Activated CD4-positive, CD25-positive, alpha-beta regulatory T cell treated with anti-CD3 and anti-CD28 coated beads, Interleukin-2, amount 50 U/mL, for 24 hours (primary cell): ENCODE measurements around the gene TP73.

Experiments used
- ATAC-seq, 2 donors: fragments of 150-1000 bp; cut with Tn5 transposase; one replicate each; pipeline ENCODE4 v1.10.0; 2021; ENCODE audit warnings: mild to moderate bottlenecking in 1 of 2, moderate library complexity in 1 of 2

The TP73 gene

GRCh38 chr1:3673381-3674099 lies 21.2 kb downstream of the TP73 start:
- ATAC-seq, result no peak

GRCh38 chr1:3674100-3675094 lies 22.1 kb downstream of the TP73 start:
- ATAC-seq, result no peak

- ATAC-seq, result no peak
Observed at GRCh38 chr1:3675436-3675835, 23.1 kb downstream of the TP73 start.

- ATAC-seq, result peak; percentile 53 to 60
Observed at GRCh38 chr1:3676581-3677470, 24.5 kb downstream of the TP73 start.

GRCh38 chr1:3677484-3677883 lies 25.2 kb downstream of the TP73 start:
- no peak for ATAC-seq

- no peak for ATAC-seq
Observed at GRCh38 chr1:3678361-3679097, 26.2 kb downstream of the TP73 start.

DNA sequence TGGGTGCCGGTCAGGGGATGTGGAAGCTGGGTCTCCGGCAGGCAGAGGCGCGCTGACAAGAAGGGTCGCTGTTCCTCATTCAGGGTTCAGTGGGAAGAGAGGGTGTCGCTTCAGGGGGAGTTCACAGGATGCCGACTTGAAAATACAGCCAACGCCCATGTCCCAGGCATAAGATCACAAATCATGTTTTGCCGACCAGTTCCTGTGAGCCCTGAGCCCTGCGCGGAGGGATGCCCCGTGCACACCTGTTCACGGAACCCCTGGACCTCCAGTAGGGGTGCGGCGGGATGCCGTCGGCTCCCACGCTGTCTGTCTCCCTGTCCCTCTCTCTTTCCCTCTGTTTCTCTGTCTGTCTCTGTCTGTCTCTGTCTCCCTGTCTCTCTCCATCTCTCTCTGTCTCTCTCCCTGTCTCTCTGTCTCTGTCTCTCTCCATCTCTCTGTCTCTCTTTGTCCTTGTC lies 26.8 kb downstream of the TP73 start:
- no peak for ATAC-seq

- ATAC-seq, result no peak
Observed at GRCh38 chr1:3679799-3680453, 27.6 kb downstream of the TP73 start.

DNA sequence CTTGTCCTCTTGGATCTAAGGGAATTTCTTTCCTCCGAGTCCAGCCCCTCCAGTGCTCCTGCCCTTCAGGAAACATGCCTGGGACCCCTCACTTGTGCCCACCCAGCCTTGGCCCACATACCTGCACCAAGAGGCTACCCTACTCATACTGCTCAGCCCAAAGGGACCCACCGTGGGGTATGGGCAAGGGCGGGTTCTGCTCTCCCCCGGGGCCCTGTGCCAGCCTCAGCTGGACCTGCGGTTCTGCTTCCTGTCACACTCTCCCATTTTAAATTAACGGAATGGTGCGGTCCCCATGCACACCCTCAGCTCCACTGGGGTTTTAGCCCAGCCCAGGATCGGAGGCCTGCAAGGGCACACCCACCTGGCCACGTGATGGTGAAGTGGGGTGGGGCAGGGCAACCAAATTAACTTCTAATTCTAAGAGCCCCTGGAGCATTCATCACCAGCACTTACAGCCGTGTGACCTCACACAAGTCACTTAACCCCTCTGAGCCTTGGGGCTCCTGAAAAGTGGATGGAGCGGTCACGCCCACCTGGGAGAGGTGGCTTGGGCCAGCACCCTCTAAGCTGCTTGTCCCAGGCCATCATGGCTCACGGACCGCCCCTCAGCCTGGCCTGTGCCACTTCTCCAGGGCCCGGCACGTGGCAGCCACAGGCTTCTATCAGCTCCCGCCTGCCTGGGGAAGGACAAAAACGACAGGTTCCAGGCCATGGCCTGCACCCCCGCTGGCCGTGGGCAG lies 28.3 kb downstream of the TP73 start:
- ATAC-seq, result no peak

DNA sequence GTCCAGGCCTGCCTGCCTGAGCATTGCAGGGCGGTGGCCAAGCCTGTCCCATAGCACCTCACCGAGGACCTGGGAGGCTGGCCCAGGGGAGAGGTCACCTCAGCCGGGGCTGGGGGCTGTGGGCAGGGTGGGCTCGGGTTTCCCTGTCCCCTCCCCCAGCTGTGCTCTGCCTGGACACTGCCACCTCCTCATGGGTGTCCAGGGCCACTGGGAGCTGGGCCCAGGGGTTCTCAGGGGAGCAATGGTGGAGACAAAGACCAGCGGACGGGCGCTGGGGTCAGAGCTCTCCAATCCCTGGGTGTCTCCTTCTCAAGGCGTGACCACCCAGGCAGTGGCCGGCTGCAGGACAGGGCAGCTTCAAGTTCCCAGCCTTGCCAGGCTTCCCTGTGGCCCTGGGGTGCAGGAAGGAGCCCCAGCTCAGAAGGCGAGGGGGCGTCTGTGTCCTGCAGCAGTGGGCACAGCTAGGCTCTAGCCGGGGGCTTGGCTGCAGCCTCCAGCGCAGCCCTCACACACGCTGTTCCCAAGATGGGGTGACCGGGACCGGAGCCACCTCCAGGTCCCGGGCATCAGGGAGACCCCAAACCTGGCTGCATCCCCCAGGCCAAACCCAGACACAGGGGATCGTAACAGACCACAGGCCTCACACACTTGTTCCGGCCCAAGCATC lies 29.0 kb downstream of the TP73 start:
- ATAC-seq, result no peak

- ATAC-seq, result no peak
Observed at GRCh38 chr1:3681898-3682806, 29.8 kb downstream of the TP73 start.

GRCh38 chr1:3683197-3683596 lies 30.9 kb downstream of the TP73 start:
- ATAC-seq, result no peak

- ATAC-seq, result no peak
Observed at GRCh38 chr1:3683992-3684391, 31.7 kb downstream of the TP73 start.

GRCh38 chr1:3685222-3685621 lies 32.9 kb downstream of the TP73 start:
- no peak for ATAC-seq

GRCh38 chr1:3685906-3686305 lies 33.6 kb downstream of the TP73 start:
- no peak for ATAC-seq

DNA sequence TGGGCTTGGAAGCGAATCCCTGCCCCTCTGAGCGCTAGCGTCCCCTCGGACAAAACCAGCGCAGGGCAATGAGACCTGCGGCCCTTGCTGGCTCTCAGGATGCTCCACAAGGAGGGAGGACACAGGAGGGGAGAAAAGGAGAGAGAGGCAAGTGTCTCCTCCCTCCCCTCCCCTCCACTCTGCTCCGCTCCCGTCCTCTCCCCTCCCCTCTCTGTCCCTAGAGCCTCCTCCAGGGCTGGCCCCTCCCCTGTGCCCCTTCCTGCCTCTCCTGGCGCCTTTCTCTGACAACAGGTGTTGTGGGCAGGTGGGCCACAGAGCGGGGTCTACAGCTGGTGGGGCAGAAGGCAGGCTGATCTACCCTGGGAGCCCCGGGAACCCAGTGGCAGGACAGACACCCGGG lies 35.2 kb downstream of the TP73 start:
- ATAC-seq, result no peak

GRCh38 chr1:3688356-3689137 lies 36.2 kb downstream of the TP73 start:
- peak in 1 of 2 donors; percentile 27 for ATAC-seq

- no peak for ATAC-seq
Observed at GRCh38 chr1:3689138-3689750, 36.9 kb downstream of the TP73 start.
